Smooth muscle cell of the brain vasculature (primary cell): ENCODE data around the gene KPNA2.
"Not testable (repeated sequence)": the region's sequence is repeated elsewhere in the genome, so short reads cannot be mapped to it uniquely, and the experiment has no call there.

Experiments
- DNase-seq: peaks from one replicate; pipeline ENCODE4 v3.0.0-alpha.2; 2012; ENCODE audit warnings: low read depth, low spot score

The KPNA2 gene

DNA sequence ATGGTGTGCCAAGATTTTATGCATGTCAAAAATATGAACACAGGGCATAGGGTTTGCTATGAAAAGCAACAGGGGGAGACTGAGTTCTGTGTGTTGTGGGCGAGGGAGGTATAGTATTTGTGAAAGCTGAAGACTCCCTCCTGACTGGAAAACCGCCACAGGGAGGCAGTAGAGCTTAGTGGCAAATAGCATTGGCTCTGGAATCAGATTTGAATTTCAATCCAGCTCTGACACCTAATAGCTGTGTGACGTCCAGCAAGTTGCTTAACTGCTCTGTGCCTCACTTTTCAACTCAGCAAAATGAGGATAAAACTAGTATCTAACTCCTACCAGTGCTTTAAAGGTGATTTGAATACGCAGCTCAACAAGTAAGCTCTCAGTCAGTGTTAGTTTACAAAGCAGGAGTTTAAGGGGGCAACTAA is 22.0 kb downstream of the KPNA2 start:
- no peak for DNase-seq

DNA sequence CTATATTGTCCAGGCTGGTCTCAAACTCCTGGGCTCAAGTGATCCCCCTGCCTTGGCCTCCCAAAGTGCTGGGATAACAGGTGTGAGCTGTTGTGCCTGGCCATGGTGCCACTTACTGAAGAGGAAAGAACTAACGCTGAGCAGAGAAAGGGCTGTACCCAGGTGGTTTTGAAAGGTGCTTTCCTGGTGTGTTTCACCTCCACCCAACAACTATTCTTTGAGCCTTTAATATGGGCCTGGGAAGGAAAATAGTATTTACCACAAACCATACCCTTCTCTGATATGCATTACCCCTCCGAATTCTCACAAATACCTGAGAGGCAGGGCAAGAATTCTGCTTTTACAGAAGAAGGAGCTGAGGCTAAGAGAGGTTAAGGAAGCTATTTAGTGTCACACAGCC is 24.8 kb downstream of the KPNA2 start:
- no peak for DNase-seq

DNA sequence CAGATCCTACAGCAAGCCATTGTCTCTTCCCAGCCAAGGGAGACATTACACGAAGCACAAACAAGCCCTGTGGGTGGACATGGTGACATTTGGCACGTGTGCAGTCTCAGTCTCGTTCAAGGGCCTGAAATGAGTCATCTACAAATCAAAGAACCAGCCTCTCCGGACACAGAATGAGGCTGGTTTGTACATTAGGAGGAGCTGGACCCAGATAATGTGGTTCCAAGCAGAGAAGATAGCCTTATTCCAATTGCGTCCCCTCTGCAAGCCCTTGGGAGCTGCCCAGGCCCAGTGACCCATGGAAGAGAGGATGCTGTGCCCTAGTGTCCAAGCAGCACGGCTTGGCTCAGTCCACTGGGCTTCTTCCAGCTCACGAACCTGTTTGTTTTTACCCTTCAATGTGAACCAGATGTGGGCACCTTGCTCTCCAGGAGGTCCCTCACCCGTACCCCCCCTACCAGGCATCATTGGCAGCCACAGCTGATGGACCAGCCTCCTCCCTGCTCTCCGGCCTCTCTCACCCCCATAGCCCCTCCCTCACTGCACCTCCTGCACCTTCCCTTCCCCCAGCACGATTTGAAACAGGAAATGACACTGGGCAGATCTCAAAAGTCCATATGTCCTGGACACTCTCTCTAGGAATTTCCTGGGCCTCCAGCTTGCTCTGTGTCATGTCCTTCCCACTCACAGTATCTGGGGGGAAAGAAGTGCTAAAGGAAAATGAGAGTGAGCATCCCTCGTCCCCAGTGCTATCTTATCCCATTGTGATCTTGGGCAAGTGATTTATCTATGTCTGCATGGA is 26.2 kb downstream of the KPNA2 start:
- DNase-seq: no peak

DNA sequence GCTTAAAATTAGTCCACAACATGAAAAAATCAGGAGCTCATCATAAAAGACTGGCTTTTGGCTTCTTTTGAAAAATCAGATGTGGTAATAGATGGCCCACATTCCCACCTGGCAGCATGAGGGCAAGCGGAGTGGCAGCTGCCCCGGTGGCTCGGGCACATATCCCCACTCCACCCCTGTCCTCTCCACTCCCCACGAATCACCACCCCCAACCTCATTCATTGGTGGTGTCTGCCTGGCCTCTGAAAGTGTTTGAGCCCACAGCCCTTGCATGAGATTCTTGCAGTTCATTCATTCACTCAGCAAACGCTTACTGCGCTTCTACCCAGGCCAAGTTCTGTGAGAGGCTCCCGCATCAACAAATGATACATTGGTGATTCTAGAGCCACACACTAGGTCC is 29.8 kb downstream of the KPNA2 start:
- not testable (repeated sequence) for DNase-seq

DNA sequence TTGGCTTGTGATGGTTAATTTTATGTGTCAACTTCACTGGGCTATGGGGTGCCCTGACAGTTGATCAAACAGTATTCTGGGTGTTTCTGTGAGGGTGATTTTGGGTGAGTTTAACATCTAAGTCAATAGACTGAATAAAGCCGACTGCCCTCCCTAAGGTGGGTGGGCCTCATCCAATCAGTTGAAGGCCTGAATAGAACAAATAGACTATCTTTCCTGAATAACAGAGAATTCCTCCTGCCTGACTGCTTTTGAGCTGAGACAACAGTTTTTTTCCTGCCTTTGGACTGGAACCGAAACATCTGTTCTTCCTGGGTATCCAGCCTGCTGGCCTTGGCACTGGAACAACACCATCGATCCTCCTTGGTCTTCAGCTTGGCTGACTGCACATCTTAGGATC is 33.0 kb downstream of the KPNA2 start:
- not testable (repeated sequence) for DNase-seq

DNA sequence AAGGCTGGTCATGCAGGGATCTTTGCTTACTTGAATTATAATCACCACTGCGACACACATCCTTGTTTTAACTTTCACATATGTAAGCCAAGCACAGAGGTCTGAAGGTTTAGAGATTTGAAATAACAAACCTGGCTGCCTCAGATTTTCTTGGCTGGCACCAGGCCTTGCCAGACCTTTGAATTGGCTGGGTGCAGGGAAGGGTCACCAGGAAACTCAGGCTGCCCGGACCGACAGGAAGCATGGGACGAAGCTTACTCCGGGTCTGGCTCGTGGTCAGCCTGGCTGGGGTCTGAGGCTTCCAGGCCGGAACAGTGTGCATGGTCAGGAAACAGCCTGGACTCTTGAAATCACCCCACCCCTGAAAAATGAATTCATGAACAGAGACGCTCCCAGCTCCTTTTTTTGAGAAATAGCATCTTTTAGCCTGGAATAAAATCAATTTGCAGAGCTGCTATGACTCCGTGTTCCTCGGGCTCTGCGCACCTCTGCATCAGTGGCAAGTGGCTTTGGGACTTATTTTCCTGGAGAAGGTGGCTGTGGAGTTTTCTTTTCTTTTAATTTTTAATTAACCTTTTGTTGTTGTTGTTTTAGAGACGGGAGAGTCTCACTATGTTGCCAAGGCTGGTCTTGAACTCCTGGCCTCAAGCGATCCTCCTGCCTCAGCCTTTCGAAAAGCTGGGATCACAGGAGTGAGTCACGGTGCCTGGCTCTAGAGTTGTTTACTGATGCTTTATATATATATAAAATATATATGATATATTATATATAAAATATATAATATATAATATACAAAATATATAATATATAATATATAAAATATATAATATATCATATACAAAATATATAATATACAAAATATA is 35.3 kb downstream of the KPNA2 start:
- not testable (repeated sequence) for DNase-seq

DNA sequence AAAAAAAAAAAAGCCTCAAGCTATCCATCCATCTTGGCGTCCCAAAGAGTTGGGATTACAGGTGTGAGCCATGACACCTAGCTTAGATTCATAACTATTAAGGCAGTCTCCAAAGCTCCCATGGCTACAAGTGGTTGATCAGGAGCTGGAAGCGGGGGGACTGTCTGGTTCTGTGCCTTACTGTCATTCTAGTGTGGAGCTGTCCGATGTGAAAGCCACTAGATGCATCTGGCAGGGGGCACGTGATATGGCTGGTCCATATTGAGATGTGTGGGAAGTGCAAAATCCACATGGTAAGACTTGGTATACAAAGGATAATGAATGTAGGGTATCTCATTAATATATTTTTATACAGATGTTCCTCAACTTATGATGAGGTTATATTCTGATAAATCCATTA is 38.7 kb downstream of the KPNA2 start:
- DNase-seq: no peak

DNA sequence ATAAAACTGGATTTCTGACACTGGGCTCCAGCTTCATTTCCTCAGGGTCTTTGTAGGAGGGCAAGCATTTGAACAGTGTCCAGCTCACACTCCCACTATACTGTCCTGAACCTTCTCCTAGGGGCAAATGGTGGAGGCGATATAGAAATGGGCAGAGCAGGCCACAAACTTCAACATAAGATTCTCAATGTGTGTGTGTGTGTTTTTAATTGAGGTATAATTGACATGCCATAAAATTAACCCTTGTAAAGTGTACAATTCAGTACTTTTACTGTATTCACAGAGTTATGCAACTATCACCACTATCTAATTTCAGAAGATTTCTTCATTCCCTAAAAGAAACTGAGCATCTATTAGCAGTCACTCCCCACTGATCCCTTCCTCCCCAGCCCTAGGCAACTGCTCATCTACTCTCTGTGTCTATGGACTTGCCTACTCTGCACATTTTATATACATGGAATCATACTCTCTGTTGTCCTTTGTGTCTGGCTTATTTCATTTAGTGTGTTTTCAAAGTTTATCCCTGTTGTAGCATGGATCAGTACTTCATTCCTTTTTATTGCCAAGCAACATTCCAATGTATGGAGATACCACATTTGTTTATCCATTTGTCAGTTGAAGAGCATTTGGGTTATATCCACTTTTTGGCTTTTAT is 40.5 kb downstream of the KPNA2 start:
- DNase-seq: not testable (repeated sequence)

DNA sequence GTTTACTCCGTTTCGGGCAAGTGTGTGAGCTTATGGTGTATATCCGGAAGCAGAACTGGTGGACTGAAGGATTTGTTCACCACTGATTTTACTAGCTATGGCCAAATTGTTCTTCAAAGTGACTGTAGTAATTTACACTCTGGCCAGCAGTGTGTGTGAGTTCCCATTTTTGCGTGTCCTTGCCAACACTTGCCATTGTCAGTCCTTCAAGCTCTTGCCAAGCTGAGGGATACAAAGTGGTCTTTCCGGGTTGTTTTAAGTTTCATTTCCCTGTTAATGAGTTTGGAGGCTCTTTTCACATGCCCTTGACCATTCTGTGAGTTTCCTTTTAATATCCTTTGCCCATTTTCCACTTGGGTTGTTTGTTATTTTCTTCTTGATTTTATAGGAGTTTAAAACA is 42.0 kb downstream of the KPNA2 start:
- not testable (repeated sequence) for DNase-seq

DNA sequence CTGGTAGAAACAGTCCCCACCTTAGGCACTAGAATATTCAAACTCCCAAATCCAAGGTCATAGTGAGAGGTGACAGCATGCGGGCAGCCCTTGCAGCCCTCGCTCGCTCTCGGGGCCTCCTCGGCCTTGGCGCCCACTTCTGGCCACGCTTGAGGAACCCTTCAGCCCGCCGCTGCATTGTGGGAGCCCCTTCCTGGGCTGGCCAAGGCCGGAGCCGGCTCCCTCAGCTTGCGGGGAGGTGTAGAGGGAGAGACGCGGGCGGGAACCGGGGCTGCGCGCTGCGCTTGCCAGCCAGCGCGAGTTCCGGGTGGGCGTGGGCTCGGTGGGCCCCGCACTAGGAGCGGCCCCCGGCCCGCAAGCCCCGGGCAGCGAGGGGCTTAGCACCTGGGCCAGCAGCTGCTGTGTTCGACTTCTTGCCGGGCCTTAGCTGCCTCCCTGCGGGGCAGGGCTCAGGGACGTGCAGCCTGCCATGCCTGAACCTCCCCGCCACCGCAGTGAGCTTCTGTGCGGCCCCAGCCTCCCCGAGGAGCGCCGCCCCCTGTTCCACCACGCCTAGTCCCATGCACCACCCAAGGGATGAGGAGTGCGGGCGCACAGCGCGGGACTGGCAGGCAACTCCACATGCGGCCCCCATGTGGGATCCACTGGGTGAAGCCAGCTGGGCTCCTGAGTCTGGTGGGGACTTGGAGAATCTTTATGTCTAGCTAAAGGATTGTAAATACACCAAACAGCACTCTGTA is 45.0 kb downstream of the KPNA2 start:
- no peak for DNase-seq

DNA sequence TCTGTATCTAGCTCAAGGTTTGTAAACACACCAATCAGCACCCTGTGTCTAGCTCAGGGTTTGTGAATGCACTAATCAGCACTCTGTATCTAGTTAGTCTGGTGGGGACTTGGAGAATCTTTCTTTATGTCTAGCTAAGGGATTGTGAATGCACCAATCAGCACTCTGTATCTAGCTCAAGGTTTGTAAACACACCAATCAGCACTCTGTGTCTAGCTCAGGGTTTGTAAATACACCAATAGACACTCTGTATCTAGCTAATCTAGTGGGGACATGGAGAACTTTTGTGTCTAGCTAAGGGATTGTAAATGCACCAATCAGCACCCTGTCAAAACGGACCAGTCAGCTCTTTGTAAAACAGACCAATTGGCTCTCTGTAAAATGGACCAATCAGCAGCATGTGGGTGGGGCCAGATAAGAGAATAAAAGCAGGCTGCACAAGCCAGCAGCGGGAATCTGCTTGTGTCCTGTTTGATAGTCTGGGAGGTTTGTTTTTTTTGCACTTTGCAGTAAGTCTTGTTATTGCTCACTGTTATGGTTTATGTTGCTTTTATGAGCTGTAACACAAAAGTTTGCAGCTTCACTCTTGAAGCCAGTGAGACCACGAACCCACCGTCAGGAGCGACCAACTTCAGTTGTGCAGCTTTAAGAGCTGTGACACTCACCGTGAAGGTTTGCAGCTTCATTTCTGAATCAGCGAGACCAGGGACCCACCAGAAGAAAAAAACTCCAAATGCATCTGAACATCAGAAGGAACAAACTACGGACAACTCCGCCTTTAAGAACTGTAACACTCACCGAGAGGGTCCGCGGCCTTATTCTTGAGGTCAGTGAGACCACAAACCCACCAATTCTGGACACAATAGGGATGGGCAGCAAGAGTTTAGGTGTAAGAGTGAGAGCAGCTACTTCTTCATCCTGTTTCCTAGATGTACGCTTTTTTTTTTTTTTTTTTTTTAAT is 46.0 kb downstream of the KPNA2 start:
- DNase-seq: not testable (repeated sequence)

DNA sequence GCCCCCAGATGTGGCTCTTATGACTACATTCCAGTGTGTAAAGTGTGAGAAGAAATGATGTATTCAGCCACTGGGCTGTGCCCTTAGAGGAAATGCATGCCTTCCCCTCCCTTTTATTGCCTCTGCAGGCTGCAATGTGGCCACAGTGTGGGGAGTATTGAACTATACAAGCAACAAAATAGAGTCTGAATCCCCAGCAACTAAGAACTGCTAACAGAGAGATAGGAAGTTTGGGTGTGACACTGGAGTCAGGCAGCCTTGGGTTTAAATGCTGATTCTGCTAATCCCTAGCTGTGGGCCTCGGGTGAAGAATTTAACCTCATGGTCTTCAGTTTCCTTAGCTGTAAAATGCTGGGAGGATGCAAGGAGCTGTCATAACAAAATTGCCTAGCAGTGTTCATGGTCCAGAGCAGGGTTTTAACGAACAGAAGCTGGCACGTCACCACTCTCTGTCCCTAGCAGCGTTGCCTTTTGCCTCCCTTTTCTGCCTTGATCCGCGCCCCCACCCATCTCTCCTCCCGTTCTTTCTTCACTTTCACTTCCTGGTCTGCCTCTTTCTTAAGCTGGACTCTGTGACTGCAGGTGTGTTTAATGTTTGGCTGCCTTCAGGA is 50.3 kb downstream of the KPNA2 start:
- no peak for DNase-seq

DNA sequence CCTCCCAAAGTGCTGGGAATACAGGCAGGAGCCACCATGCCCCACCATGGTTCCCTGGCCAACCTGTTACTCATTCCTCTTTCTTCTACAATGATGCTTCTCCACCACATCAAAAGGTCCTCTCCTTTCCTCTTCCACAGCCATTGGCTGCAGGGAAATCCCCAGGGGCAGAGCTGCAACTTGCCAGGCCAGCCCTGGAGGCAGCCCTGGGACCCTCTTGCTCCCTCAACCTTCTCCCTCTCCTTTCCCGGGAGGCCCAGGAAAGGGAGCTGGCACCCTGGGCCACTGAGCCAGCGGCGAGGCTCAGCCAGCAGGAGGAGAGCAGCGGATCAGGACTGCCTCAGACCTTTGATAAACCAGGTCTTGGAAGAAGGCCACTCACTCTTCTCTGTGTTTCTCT is 51.1 kb downstream of the KPNA2 start:
- DNase-seq: not testable (repeated sequence)

DNA sequence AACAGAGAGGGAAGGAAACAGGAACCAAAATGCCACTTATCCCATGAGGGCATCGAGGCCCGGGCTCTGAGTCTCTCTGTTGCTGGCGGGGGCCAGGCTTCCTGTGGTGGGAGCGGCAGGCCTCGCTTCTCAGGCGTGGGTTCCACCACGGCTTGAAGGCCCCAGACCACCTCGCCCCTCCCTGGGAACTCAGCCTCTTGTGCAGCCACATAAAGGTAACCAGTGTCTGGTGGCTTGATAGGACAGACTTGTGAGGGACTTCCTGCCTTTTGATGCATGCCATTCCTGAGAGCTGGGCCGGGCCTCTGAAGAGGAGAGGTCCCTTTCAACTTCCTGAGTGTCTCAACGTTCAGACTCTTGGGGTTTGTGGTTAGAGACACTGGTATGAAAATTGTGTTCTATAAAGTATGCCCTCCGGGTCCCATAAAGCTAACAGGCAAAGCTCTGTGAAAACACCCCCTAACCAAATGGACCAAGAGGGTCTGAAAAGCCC is 51.6 kb downstream of the KPNA2 start:
- DNase-seq: not testable (repeated sequence)

DNA sequence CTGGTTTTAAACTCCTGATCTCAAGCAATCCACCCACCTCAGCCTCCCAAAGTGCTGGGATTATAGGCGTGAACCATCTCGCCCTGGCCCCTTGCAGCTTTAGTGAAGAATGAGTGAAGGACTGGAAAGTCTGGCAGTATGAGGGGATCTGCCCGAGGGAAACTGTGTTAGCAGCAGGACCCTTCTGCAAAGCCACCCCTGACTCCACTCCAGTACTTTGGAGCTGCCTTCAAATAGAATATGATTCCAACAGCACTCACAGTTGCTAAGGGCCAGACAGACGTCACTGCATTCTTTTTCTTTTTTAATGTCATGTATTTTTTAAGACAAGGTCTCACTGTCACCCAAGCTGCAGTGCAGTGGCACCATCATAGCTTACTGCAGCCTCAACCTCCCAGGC is 52.3 kb downstream of the KPNA2 start:
- DNase-seq: no peak

DNA sequence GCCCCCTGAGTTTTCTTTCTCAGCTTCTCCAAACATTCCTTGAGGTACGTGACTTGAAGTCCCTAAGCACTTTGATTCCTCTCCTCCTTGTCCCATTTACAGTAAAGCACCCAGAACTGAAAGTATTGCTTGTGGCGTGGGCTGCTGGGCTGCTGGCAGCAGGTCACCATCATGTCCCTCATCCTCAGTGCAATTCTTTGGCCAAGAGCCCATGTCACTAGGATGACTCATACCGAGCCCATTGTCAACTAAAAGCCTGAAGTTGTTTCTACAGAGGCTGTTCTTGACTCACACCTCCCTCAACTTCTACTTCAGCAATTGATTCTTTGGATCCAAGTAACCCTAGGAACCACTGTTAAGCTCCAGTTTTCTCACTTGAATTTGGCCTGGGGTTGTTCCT is 54.3 kb downstream of the KPNA2 start:
- DNase-seq: no peak

DNA sequence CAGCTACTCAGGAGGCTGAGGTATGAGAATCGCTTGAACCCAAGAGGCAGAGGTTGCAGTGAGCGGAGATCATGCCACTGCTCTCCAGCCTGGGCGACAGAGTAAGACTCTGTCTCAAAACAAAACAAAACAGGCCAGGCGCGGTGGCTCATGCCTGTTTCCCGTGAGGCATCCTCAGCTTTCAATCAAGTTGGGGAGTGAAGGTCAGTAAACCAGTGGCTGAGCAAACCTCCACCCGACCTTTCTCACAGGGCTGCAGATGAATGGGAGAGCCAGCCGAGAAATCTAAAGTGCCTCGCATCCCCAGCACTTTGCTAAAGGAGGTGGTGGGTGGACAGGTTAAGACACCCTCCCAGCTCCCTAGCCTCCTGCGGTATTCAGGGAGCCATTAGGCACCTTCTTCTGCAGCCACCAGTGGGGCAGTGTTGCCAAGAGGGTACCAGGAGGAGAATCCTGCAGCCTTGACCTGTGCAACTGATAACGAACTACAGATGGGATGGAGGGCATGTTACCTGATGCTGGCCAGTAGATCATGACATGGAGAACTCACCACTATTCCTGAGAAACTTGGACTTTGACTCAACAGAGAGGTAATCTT is 59.0 kb downstream of the KPNA2 start:
- DNase-seq: no peak

DNA sequence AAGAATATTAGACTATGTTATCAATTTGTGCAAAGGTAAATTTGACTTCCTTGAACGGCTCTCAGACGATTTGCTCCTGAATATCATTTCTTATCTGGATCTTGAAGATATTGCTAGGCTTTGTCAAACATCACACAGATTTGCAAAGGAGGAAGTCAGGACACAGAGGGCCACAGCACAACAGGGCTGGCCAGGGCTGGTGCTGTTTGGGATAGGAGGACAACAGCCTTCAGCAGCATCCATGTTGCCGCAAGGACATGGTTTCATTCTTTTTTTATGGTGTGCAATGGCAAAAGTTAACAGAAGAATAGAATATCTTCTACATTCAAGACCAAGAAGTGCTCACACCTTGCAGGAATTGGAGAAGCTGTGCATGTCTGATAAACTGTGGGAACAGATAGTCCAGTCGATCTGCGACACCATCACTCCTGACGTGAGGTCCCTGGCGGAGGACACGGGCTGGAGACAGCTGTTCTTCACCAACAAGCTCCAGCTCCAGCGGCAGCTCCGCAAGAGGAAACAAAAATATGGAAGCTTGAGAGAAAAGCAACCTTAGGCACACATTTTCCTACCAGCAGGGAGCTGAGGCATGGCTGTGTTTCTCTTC is 59.8 kb downstream of the KPNA2 start:
- no peak for DNase-seq

DNA sequence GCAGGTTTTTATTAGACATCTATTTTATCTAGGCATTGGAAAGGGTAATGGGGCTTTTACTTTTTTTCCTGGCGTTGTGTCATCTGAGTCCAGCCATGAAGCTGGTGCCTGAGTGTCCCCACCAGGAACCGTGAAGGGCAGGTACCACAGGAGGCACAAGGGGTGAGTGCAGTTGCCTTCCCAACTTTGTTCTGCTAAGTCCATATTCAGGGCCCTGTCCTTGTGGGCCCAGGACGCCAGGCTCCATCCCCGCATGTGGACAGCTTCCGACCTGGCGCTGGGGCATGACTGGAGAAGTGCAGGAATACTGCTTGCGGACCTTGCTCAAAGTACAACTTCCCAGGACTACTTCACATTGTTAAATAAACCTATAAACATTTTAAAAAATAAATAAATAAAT is 60.6 kb downstream of the KPNA2 start:
- no peak for DNase-seq
